Chondrocyte (in vitro differentiated cells): ENCODE data around the gene SLBP. TPM values are rescaled to one million over a fixed set of nuclear protein-coding genes. Genes with fewer than 3 reads are reported as not detected.
"Not testable (repeated sequence)": the region's sequence is repeated elsewhere in the genome, so short reads cannot be mapped to it uniquely, and the experiment has no call there.

Source experiments
- DNase-seq: peaks from one replicate; pipeline ENCODE4 v3.0.0; 2021; ENCODE audit warnings: mixed read lengths, low spot score
- H3K27ac Mint-ChIP-seq: one replicate; pipeline ENCODE4 v1.8.0; 2021; ENCODE audit warnings: mild to moderate bottlenecking, moderate library complexity, mixed read lengths; ENCODE audit not compliant: unreplicated experiment
- H3K27me3 Mint-ChIP-seq: 2 replicates; pipeline ENCODE4 v1.8.0; 2021; ENCODE audit warnings: low read depth, mixed read lengths
- H3K36me3 Mint-ChIP-seq: 2 replicates; pipeline ENCODE4 v1.8.0; 2021; ENCODE audit warnings: low read depth, mixed read lengths
- H3K4me1 Mint-ChIP-seq: 2 replicates; pipeline ENCODE4 v1.8.0; 2021; ENCODE audit warnings: low read depth, mild to moderate bottlenecking, mixed read lengths
- H3K4me3 Mint-ChIP-seq: one replicate; pipeline ENCODE4 v1.8.0; 2021; ENCODE audit warnings: mild to moderate bottlenecking, moderate library complexity, mixed read lengths; ENCODE audit not compliant: unreplicated experiment
- H3K9me3 Mint-ChIP-seq: 2 replicates; pipeline ENCODE4 v1.8.0; 2021; ENCODE audit warnings: low read depth, mixed read lengths
- CTCF ChIP-seq: fragments of 200-600 bp; sonication (generic); IDR thresholded peaks from 2 replicates; pipeline ENCODE4 v1.5.0; 2021; ENCODE audit warnings: antibody characterized with exemption, mild to moderate bottlenecking, moderate library complexity
- total RNA-seq: library from RNA; stranded (reverse); gene quantifications from 3 replicates; pipeline ENCODE4 v1.2.1, GENCODE V29; 2021

SLBP gene
- total RNA-seq, 1 donor from 2014 or later: 48.7 TPM

GRCh38 chr4:1675802-1676137, 36.3 kb downstream of the SLBP start:
- Mint-ChIP-seq H3K27ac (no peak overlapping the region), H3K9me3 (no peaks in the 10 kb centered on the region), H3K4me1 (no peaks in the 10 kb centered on the region), H3K36me3 (peaks cover 2% of the 10 kb centered on the region), H3K27me3 (no peaks in the 10 kb centered on the region), H3K4me3 (no peak overlapping the region)
- no peak for TF ChIP-seq CTCF
- DNase-seq: no peak

GRCh38 chr4:1675136-1675801, 36.9 kb downstream of the SLBP start:
- H3K27ac Mint-ChIP-seq: no peak overlapping the region
- no peak for TF ChIP-seq CTCF

DNA sequence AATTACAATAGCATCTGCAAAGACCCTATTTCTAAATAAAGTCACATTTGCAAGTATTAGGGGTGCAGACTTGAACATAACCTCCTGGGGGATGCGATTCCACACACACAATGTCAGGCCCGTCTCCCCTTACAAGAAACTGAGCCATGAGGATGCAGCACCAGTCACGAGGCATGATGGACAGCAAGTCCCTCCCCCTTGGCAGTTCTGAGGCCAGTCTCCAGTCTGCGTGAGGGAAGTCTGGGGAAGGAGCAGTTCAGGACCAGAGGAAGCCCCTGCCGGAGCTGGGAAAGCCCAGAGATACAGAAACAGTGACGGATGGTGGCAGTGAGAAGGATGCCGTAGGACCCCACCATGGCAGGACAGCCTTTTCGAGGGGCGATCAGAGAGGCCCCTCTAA, 37.4 kb downstream of the SLBP start:
- H3K36me3 Mint-ChIP-seq: peaks cover 2% of the 10 kb centered on the region
- H3K27me3 Mint-ChIP-seq: no peaks in the 10 kb centered on the region
- H3K9me3 Mint-ChIP-seq: no peaks in the 10 kb centered on the region
- TF ChIP-seq CTCF: no peak
- no peak overlapping the region for H3K4me3 Mint-ChIP-seq
- no peak for DNase-seq
- H3K27ac Mint-ChIP-seq: no peak overlapping the region
- no peaks in the 10 kb centered on the region for H3K4me1 Mint-ChIP-seq

More at GRCh38 chr4:1675136-1675801, 36.9 kb downstream of the SLBP start:
- Mint-ChIP-seq H3K9me3 (no peaks in the 10 kb centered on the region), H3K36me3 (peaks cover 2% of the 10 kb centered on the region), H3K4me3 (no peak overlapping the region), H3K27me3 (no peaks in the 10 kb centered on the region), H3K4me1 (no peaks in the 10 kb centered on the region)
- DNase-seq: no peak

DNA sequence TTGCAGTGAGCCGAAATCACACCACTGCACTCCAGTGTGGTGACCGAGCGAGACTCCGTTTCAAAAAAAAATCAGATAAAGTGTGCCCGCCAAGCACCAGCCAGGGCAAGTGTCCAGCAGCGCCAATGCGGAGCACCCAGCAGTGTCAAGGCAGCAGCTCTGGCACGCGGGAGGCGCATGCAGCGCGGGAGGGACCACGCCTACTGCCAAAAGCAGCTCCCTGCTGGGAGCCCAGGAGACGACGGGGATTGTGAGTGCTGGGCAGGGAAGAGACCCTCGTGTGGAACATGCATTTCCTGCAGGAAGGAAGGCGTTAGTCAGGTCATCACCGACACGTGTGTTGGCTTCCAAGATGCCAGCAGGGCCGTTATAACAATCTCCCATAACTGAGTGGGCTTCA, 38.4 kb downstream of the SLBP start:
- no peaks in the 10 kb centered on the region for H3K27me3 Mint-ChIP-seq
- H3K27ac Mint-ChIP-seq: no peak overlapping the region
- peaks cover 2% of the 10 kb centered on the region for H3K36me3 Mint-ChIP-seq
- H3K4me1 Mint-ChIP-seq: no peaks in the 10 kb centered on the region
- DNase-seq: no peak
- no peaks in the 10 kb centered on the region for H3K9me3 Mint-ChIP-seq
- TF ChIP-seq CTCF: no peak
- no peak overlapping the region for H3K4me3 Mint-ChIP-seq

DNA sequence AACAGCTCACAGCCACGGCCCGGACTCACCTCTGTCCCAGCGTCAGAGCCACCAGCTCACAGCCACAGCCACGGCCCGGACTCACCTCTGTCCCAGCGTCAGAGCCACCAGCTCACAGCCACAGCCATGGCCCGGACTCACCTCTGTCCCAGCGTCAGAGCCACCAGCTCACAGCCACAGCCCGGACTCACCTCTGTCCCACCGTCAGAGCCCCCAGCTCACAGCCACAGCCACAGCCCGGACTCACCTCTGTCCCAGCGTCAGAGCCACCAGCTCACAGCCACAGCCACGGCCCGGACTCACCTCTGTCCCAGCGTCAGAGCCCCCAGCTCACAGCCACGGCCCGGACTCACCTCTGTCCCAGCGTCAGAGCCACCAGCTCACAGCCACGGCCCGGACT, 41.1 kb downstream of the SLBP start:
- not testable (repeated sequence) for H3K27ac Mint-ChIP-seq, H3K4me3 Mint-ChIP-seq, H3K27me3 Mint-ChIP-seq, H3K9me3 Mint-ChIP-seq, H3K36me3 Mint-ChIP-seq, H3K4me1 Mint-ChIP-seq, DNase-seq

GRCh38 chr4:1670279-1670678, 41.8 kb downstream of the SLBP start:
- DNase-seq: no peak
- no peak for TF ChIP-seq CTCF
- Mint-ChIP-seq H3K27ac (no peak overlapping the region), H3K36me3 (peaks cover 2% of the 10 kb centered on the region), H3K9me3 (no peaks in the 10 kb centered on the region), H3K4me1 (no peaks in the 10 kb centered on the region), H3K4me3 (no peak overlapping the region), H3K27me3 (no peaks in the 10 kb centered on the region)
